Activated naive CD4-positive, alpha-beta T cell treated with Interleukin-2 at 50 U/mL for 16 hours (primary cell): ENCODE measurements around the gene MET.
"Not testable (repeated sequence)": the region's sequence is repeated elsewhere in the genome, so short reads cannot be mapped to it uniquely, and the experiment has no call there.

ENCODE experiments used
- DNase-seq: peaks from one replicate; pipeline ENCODE4 v3.0.0-alpha.2; 2020

MET gene

GRCh38 chr7:116671681-116672595, at the start of gene MET:
TSS of gene MET (plus strand) at chr7:116672196. CDS start at chr7:116699085, 26,889 bp downstream.
- DNase-seq, result peak; percentile 33

GRCh38 chr7:116626886-116627285, 45.1 kb upstream of the MET start:
- DNase-seq, result no peak

- DNase-seq, result no peak
These were observed 42.9 kb upstream of the MET start for GRCh38 chr7:116629051-116629463.

GRCh38 chr7:116630357-116630756, 41.6 kb upstream of the MET start:
- DNase-seq, result no peak

GRCh38 chr7:116630932-116631671, 40.9 kb upstream of the MET start:
- no peak for DNase-seq

- no peak for DNase-seq
These were observed 40.3 kb upstream of the MET start for GRCh38 chr7:116631676-116632075.

GRCh38 chr7:116632384-116632783, 39.6 kb upstream of the MET start:
- DNase-seq, result no peak

- DNase-seq, result no peak
These were observed 38.6 kb upstream of the MET start for GRCh38 chr7:116633131-116633988.

GRCh38 chr7:116636997-116637396, 35.0 kb upstream of the MET start:
- DNase-seq, result no peak

- DNase-seq, result not testable (repeated sequence)
These were observed 33.4 kb upstream of the MET start for GRCh38 chr7:116638592-116638991.

GRCh38 chr7:116641551-116642153, 30.3 kb upstream of the MET start:
- no peak for DNase-seq

- not testable (repeated sequence) for DNase-seq
These were observed 28.8 kb upstream of the MET start for GRCh38 chr7:116643148-116643547.

GRCh38 chr7:116644628-116645027, 27.4 kb upstream of the MET start:
- DNase-seq, result no peak

- no peak for DNase-seq
These were observed 24.7 kb upstream of the MET start for GRCh38 chr7:116647290-116647689.

- no peak for DNase-seq
These were observed 24.1 kb upstream of the MET start for GRCh38 chr7:116647861-116648260.

- no peak for DNase-seq
These were observed 21.6 kb upstream of the MET start for GRCh38 chr7:116650436-116650835.

- DNase-seq, result no peak
These were observed 19.2 kb upstream of the MET start for GRCh38 chr7:116652793-116653192.

GRCh38 chr7:116653204-116653603, 18.8 kb upstream of the MET start:
- no peak for DNase-seq

- no peak for DNase-seq
These were observed 18.4 kb upstream of the MET start for GRCh38 chr7:116653646-116654045.

GRCh38 chr7:116659248-116659647, 12.7 kb upstream of the MET start:
- DNase-seq, result not testable (repeated sequence)

GRCh38 chr7:116661865-116662264, 10.1 kb upstream of the MET start:
- DNase-seq, result no peak

- DNase-seq, result no peak
These were observed 8.3 kb upstream of the MET start for GRCh38 chr7:116663744-116664143.
